BLaER1 treated with 17β-estradiol and CSF1 and Interleukin-3, amounts not matched to agents 10 nM and 100 nM (cell line): ENCODE measurements around the gene BMP8A.
"Not testable (repeated sequence)": the region's sequence is repeated elsewhere in the genome, so short reads cannot be mapped to it uniquely, and the experiment has no call there.

Experiments used
- H3K27ac ChIP-seq, 11 experiments: shearing (Covaris generic); formaldehyde crosslinking; 2 replicates each; pipeline ENCODE4 v1.8.1; 2022
- H3K27me3 ChIP-seq, 11 experiments: shearing (Covaris generic); formaldehyde crosslinking; 2 replicates each; pipeline ENCODE4 v1.8.1; 2022
- H3K36me3 ChIP-seq, 11 experiments: shearing (Covaris generic); formaldehyde crosslinking; 2 replicates each; pipeline ENCODE4 v1.8.1; 2022
- H3K4me1 ChIP-seq, 10 experiments: shearing (Covaris generic); formaldehyde crosslinking; 2 replicates each; pipeline ENCODE4 v1.8.1; 2022
- H3K4me2 ChIP-seq, 11 experiments: shearing (Covaris generic); formaldehyde crosslinking; 2 replicates each; pipeline ENCODE4 v1.8.1; 2022
- H3K4me3 ChIP-seq, 10 experiments: shearing (Covaris generic); formaldehyde crosslinking; 2 replicates each; pipeline ENCODE4 v1.8.1; 2022
- H3K9ac ChIP-seq, 11 experiments: shearing (Covaris generic); formaldehyde crosslinking; 2 replicates each; pipeline ENCODE4 v1.8.1; 2022
- H3K9me3 ChIP-seq, 11 experiments: shearing (Covaris generic); formaldehyde crosslinking; replicated peaks in 1 of 11; 2 replicates each; pipeline ENCODE4 v1.8.1; 2022
- H4K20me1 ChIP-seq, 11 experiments: shearing (Covaris generic); formaldehyde crosslinking; 2 replicates each; pipeline ENCODE4 v1.8.1; 2022
- Cebpa-rat ChIP-seq, 11 experiments: shearing (Covaris generic); IDR thresholded peaks; 2 replicates each; pipeline ENCODE4 v1.8.1; 2022

BMP8A gene

DNA sequence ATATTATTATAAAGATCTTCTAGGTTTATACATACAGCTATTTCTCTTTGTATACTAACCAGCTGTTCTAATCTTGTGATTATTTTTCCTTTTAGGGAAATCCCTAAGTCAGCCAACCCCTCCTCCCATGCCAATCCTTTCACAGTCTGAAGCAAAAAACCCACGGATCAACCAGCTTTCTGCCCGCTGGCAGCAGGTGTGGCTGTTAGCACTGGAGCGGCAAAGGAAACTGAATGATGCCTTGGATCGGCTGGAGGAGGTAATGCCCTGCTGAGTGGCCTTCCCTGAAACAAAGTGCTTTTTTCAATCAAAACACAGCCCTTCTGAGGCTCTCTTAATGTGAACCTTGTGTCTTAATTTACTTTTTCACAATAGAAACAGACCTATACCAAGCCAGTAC, 32.4 kb upstream of the BMP8A start:
- Histone ChIP-seq H3K4me2 (no peak overlapping the region), H3K9ac (no peak overlapping the region), H3K9me3 (no peaks in the 10 kb centered on the region), H3K36me3 (peaks cover 100% of the 10 kb centered on the region in 11 experiments), H3K27me3 (no peaks in the 10 kb centered on the region), H3K4me3 (no peak overlapping the region), H4K20me1 (peaks cover 0 to 54% (median 0%) of the 10 kb centered on the region in 11 experiments; a peak in 6 of 22 replicates), H3K4me1 (peaks cover 0 to 14% (median 2%) of the 10 kb centered on the region in 10 experiments; a peak in 5 of 20 replicates), H3K27ac (no peak overlapping the region)
- no peak for TF ChIP-seq Cebpa-rat (IDR thresholded peaks at IDR 0.05)

DNA sequence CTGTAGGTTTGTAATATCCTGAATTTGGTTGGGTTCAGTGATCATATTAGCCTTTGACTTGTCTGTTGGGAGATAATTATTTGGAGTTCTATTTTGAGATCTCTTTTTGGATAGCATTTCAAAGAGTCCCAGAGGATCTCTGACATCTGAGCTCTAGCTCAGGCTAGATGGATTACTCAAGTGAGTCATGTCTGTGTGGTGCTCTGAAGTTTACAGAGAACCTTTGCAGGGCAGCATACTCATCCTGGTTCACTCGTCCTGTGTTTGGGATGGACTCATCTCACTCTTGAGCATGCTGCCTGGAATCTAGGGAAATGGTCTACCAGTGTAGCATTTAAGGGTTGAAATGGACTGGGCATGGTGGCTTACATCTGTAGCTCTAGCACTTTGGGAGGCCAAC, 29.4 kb upstream of the BMP8A start:
- Histone ChIP-seq H4K20me1 (peaks cover 0 to 45% (median 4%) of the 10 kb centered on the region in 11 experiments; a peak in 6 of 22 replicates), H3K4me2 (no peak overlapping the region), H3K4me1 (no peaks in the 10 kb centered on the region), H3K9me3 (no peaks in the 10 kb centered on the region), H3K4me3 (no peak overlapping the region), H3K27me3 (no peaks in the 10 kb centered on the region), H3K9ac (no peak overlapping the region), H3K36me3 (peaks cover 100% of the 10 kb centered on the region in 11 experiments), H3K27ac (no peak overlapping the region)
- TF ChIP-seq Cebpa-rat (IDR thresholded peaks at IDR 0.05): no peak

DNA sequence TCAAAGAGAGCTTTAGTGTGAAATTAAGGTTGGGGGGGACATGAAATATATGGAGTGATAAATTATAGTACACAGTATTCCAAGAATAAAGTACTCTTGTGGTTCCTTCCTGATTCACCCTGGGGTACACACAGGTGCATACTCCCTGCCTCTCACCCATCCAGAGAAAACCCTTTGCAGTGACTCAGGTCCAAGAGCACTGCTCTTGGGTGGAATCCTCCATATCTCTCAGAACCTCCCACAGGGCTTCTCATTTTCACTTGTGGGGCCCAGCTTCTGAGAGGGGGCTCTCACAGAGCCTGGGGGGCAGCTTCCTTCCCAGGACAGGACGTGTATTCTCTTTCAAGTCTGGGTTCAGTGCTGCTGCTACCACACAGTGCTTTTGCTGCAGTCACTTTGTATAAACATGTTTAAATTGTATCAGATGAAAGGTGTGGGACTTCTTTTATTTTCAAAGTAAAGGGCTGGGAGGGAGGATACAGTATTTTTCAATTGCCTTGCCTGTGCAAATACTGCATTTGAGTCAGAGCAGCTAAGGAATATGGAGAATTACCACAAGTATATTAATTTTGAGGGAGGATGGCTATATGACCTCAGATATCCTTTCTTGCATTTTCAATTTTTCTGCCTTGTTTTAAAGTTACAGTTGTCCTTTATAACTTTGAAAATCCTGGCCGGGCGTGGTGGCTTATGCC, 24.9 kb upstream of the BMP8A start:
- no peak overlapping the region for H3K27ac ChIP-seq
- no peaks in the 10 kb centered on the region for H3K27me3 ChIP-seq
- peaks cover 0 to 43% (median 5%) of the 10 kb centered on the region in 11 experiments; a peak in 7 of 22 replicates for H4K20me1 ChIP-seq
- H3K9me3 ChIP-seq: no peaks in the 10 kb centered on the region
- H3K36me3 ChIP-seq: peaks cover 99 to 100% (median 100%) of the 10 kb centered on the region in 11 experiments
- H3K4me2 ChIP-seq: no peak overlapping the region
- H3K9ac ChIP-seq: no peak overlapping the region
- TF ChIP-seq Cebpa-rat (IDR thresholded peaks at IDR 0.05): no peak
- no peak overlapping the region for H3K4me3 ChIP-seq
- H3K4me1 ChIP-seq: no peaks in the 10 kb centered on the region

DNA sequence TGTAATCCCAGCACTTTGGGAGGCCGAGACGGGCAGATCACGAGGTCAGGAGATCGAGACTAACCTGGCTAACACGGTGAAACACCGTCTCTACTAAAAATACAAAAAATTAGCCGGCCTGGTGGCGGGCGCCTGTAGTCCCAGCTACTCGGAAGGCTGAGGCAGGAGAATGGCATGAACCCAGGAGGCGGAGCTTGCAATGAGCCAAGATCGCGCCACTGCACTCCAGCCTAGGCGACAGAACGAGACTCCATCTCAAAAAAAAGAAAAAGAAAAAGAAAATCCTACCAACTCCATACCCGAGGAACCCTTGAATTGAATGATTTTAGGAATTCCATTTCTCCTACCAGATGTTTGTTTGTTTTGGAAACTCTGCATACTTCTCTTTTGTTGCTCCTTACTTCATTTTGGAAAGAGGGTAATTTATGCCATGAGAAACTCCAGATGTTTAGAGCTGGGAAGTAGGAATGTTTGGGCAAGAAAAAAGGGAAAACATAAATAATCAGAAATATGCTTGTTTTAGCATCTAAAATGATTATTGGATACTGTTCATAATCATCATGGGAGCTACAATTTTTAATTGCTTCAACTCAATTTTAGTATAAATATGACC, 24.2 kb upstream of the BMP8A start:
- not testable (repeated sequence) for H3K9ac ChIP-seq, H3K27ac ChIP-seq, H3K9me3 ChIP-seq, H3K4me3 ChIP-seq, H3K4me2 ChIP-seq, H3K27me3 ChIP-seq, H3K4me1 ChIP-seq
- Histone ChIP-seq H3K36me3 (peaks cover 99 to 100% (median 100%) of the 10 kb centered on the region in 11 experiments), H4K20me1 (peaks cover 0 to 42% (median 5%) of the 10 kb centered on the region in 11 experiments; a peak in 7 of 22 replicates)

DNA sequence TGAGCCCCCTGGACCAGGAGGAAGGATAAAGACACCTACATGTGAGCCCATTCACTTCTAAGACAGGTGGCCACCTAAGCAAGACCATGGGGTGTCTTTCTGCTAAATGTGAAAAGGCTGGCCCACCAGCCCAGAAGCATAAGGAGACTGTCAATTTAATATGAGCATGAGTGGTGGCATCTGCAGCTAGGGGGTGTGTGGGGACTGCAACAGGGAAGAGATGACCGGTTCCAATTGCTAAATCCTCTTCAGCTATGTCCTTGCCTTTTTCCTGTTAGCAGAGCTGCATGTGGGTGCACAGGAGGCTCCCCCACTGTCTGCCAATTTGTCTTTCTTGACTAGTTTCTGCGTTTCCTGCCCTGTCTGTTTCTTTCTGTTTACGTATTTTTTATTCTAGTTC, 22.3 kb upstream of the BMP8A start:
- Histone ChIP-seq H3K27me3 (no peaks in the 10 kb centered on the region), H4K20me1 (peaks cover 0 to 33% (median 0%) of the 10 kb centered on the region in 11 experiments; a peak in 4 of 22 replicates), H3K27ac (no peak overlapping the region), H3K9me3 (no peaks in the 10 kb centered on the region), H3K9ac (no peak overlapping the region), H3K4me1 (no peaks in the 10 kb centered on the region), H3K4me3 (no peak overlapping the region), H3K4me2 (no peak overlapping the region), H3K36me3 (peaks cover 97 to 100% (median 100%) of the 10 kb centered on the region in 11 experiments)
- no peak for TF ChIP-seq Cebpa-rat (IDR thresholded peaks at IDR 0.05)

DNA sequence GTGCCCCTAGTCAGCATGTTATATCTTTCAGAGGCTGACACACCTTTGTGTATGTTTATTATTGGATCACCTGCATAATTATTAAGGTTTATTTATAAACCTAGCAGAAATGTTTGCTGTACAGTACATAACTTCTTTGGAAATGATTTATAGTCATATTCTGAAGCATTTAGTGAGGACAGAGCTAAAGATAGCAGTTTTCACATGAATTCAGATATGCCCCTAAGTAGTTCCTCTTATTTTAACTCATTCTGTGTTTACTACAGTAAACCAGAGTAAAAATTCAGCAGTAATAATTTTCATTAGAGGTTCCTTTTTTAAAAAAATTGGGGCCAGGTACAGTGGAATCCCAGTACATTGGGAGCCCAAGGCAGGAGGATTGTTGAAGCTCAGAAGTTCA, 21.4 kb upstream of the BMP8A start:
- Histone ChIP-seq H3K36me3 (peaks cover 97 to 100% (median 100%) of the 10 kb centered on the region in 11 experiments), H3K9me3 (no peaks in the 10 kb centered on the region), H3K9ac (no peak overlapping the region), H4K20me1 (peaks cover 0 to 35% (median 0%) of the 10 kb centered on the region in 11 experiments; a peak in 4 of 22 replicates), H3K4me1 (no peaks in the 10 kb centered on the region), H3K4me3 (no peak overlapping the region), H3K4me2 (no peak overlapping the region), H3K27ac (no peak overlapping the region), H3K27me3 (no peaks in the 10 kb centered on the region)
- TF ChIP-seq Cebpa-rat (IDR thresholded peaks at IDR 0.05): no peak

DNA sequence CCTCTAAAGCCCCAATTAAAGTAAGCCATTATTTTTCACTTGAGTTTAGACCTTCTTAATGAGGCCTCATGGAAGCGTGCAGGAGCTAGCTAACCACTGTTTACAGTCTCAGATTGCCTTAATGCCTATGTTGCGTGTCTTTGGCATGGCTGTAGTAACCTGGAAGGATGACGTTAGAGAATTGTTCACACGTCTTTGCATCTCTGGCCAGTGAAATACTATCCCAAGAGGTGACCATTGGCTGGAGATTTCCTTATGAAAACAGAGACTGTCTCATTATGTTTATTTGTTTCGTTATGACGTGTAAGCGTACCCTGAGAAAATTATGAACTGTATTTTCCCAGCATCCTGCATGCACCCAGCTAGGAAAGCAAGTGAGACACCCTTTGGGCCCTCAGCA, 18.6 kb upstream of the BMP8A start:
- peaks cover 72 to 98% (median 90%) of the 10 kb centered on the region in 11 experiments for H3K36me3 ChIP-seq

DNA sequence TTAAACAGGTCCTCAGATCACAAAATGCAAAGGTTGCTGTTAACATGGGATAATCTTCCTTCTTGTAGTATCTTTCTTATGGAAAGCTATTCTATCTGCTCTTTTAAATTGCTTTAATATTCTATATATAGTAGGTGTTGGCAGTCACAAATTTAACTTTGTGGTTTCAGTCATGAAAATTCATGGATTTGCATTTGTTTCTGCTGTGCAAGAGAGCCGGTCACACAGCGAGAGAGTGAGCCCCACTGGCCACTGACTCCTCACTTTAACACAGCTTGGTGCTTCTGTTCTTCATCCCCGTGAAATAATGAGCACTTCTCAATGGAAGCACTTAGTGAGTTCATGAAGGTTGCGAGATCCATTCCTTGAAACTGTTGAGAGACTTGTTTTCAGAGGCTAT, 18.1 kb upstream of the BMP8A start:
- H3K27ac ChIP-seq: no peak overlapping the region
- peaks cover 67 to 98% (median 89%) of the 10 kb centered on the region in 11 experiments for H3K36me3 ChIP-seq

More for the DNA sequence above, 18.6 kb upstream of the BMP8A start:
- H3K4me1 ChIP-seq: no peaks in the 10 kb centered on the region
- no peak overlapping the region for H3K9ac ChIP-seq
- H3K9me3 ChIP-seq: no peaks in the 10 kb centered on the region
- no peaks in the 10 kb centered on the region for H3K27me3 ChIP-seq
- no peak overlapping the region for H3K4me2 ChIP-seq
- H4K20me1 ChIP-seq: peaks cover 0 to 32% (median 0%) of the 10 kb centered on the region in 11 experiments; a peak in 5 of 22 replicates
- no peak overlapping the region for H3K27ac ChIP-seq
- no peak overlapping the region for H3K4me3 ChIP-seq
- TF ChIP-seq Cebpa-rat (IDR thresholded peaks at IDR 0.05): no peak

DNA sequence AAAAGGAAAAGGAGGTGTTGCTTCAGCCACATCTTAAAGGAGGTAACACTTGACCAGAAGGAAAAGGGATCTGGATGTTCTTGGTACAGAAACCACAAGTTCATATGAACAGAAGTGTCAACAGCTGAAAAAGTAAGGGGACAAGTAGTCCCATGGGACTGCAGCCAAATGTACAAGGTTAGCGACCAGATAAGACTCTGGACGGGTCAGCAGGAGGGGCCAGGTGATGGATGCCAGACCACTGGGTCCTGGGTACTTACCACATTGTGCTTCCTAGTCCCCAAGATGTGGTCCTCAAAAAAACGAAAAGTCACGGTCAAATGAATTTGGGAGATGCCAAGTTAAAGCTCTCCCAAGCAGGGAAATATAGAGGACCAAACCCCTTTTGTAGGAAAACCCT, 16.6 kb upstream of the BMP8A start:
- Histone ChIP-seq H3K4me2 (no peak overlapping the region), H3K27ac (no peak overlapping the region), H4K20me1 (peaks cover 0 to 28% (median 0%) of the 10 kb centered on the region in 11 experiments; a peak in 5 of 22 replicates), H3K36me3 (peaks cover 67 to 98% (median 89%) of the 10 kb centered on the region in 11 experiments), H3K9me3 (no peaks in the 10 kb centered on the region), H3K9ac (no peak overlapping the region), H3K4me1 (0 out of 20 replicates have a peak, but pooled peaks cover 0 to 1% (median 0%) of the 10 kb centered on the region in 10 experiments), H3K4me3 (no peak overlapping the region), H3K27me3 (no peaks in the 10 kb centered on the region)
- no peak for TF ChIP-seq Cebpa-rat (IDR thresholded peaks at IDR 0.05)

More for the DNA sequence above, 18.1 kb upstream of the BMP8A start:
- peaks cover 0 to 37% (median 0%) of the 10 kb centered on the region in 11 experiments; a peak in 5 of 22 replicates for H4K20me1 ChIP-seq
- no peaks in the 10 kb centered on the region for H3K4me1 ChIP-seq
- no peaks in the 10 kb centered on the region for H3K9me3 ChIP-seq
- H3K4me2 ChIP-seq: no peak overlapping the region
- H3K9ac ChIP-seq: no peak overlapping the region
- H3K27me3 ChIP-seq: no peaks in the 10 kb centered on the region
- TF ChIP-seq Cebpa-rat (IDR thresholded peaks at IDR 0.05): no peak
- no peak overlapping the region for H3K4me3 ChIP-seq

DNA sequence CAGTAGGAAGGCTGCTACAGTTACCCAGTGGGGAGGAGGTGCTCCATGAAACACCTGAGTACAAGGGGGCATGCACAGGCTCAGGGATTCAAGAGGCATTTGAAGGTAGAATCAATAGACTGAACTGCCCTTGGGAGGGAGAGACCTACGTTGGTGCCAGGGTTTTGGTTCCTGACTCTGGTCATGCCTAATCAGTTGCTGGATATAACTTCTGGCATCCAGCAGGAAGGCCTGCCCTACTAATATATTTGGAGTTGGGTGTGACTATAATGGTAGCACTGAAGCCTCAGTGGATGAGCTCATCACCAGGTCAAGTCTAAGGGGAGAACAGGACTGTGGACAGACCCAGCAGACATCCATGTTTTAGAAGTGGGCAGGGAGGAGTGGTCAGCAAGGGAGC, 15.9 kb upstream of the BMP8A start:
- Histone ChIP-seq H4K20me1 (peaks cover 0 to 36% (median 3%) of the 10 kb centered on the region in 11 experiments; a peak in 7 of 22 replicates), H3K36me3 (peaks cover 67 to 98% (median 89%) of the 10 kb centered on the region in 11 experiments)
- not testable (repeated sequence) for H3K9me3 ChIP-seq, H3K4me1 ChIP-seq, H3K4me3 ChIP-seq, H3K9ac ChIP-seq, H3K4me2 ChIP-seq, H3K27me3 ChIP-seq, H3K27ac ChIP-seq
